Myometrial cell (primary cell): Measurements from ENCODE around the gene TRIOBP. TPM values are rescaled to one million over a fixed set of nuclear protein-coding genes. Genes with fewer than 3 reads are reported as not detected.

Source experiments
- total RNA-seq: library from RNA; depleted of rRNA; stranded (reverse); fragments of >200 nt; gene quantifications from 2 replicates; pipeline ENCODE4 v1.2.3, GENCODE V29; 2015

Gene TRIOBP
- 215 and 222 TPM in 2 replicates for total RNA-seq

GRCh38 chr22:37696657-37697537 lies at the start of gene TRIOBP:
Gene TRIOBP, plus strand, starts transcription at chr22:37697048. Its CDS starts 4,318 bp downstream, at chr22:37701366.

DNA sequence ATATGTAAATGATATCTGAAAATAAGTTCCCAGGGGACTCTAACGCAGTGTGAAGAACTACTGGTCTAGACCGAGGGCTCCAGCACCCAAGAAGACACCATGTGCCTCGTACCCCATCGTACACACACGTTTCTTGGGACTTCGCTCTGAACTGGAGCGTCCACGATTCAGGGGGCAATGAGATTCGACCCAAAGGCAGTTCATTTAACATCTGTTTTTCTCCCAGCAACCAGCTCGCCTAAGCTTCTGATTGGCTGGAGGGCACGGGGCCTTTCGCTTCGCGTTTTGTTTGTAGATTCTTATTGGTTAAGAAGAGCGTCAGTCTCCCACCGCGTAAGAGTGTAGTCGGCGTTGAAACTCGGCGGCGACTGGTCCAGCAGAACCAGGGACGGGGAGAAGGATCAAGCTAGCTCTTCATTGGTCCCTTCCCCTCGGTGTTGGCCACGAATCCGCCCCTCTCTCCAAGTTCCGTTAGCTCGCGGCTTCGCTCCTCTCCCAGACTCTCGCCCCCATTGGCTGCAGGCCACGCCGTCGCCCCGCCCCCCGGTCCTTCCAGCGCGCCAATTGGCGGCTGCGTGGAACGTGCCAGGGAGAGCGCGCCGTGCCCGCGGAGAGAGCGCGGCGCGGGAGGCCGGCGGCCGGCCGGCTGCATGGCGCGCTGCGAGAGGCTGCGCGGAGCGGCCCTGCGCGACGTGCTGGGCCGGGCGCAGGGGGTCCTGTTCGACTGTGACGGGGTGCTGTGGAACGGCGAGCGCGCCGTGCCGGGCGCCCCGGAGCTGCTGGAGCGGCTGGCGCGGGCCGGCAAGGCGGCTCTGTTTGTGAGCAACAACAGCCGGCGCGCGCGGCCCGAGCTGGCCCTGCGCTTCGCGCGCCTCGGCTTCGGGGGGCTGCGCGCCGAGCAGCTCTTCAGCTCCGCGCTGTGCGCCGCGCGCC lies 38.4 kb upstream of the TRIOBP start, which contains the start of gene PDXP:
Gene PDXP (plus strand): TSS at position 591 of the 933 bp plus-strand sequence. CDS start 60 bp downstream, at position 651.

GRCh38 chr22:37674951-37675929 lies 21.6 kb upstream of the TRIOBP start, which contains the start of gene LGALS1:
Gene LGALS1, plus strand, starts transcription at chr22:37675636. Its CDS starts 67 bp downstream, at chr22:37675703.

DNA sequence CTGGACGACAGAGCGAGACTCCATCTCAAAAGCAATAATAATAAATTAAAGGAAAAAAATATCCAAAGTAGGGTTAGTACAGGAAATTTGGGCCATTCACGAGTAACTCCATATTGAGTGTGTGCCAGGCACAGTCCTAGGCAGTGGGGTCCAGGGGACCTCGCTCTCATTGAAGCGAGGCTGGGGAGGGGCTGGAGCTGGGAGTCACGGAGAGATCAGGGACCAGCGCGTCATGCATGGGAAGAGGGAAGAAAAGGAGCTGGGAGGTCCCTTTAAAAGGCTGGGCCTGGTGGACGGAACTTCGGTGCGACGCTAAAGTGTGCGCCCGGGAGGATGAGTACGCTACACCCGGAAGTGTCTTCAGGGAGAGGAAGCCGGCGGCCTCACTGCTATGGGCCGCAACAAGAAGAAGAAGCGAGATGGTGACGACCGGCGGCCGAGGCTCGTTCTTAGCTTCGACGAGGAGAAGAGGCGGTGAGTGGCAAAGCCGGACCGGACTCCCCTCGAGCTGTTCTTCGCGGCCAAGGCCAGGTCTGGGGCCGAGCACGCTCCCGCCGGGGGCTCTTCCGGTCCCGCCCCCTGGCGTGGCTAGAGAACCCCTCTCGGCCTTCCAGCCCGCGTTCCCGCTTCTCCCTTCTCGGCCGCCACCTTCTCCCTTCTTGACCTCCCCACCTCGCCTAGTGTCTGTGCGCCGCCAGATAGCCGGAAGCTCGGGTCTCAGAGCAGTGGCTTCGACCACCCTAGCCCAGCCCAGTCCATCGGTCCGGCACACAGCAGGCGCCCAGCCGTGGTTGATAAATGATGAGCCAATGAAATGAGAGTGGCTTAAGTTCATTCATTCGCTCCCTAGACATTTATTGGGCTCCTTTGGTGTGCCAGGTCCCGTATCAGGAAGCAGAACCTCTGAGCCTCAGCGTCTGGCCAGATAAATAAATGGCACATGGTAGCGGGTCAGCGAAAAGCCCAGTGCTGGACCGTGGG lies 10.6 kb upstream of the TRIOBP start, which contains the start of gene NOL12:
Gene NOL12 (plus strand): TSS at position 342 of the 981 bp plus-strand sequence. CDS start 50 bp downstream, at position 392.

GRCh38 chr22:37807410-37808293 lies 110.8 kb downstream of the TRIOBP start, which contains the start of gene GCAT:
Gene GCAT, plus strand, starts transcription at chr22:37807934. Its CDS starts 34 bp downstream, at chr22:37807968.

GRCh38 chr22:37823134-37823985 lies 126.5 kb downstream of the TRIOBP start, which contains the start of gene GALR3:
Gene GALR3, plus strand, starts transcription at chr22:37823382. Its CDS starts 25 bp downstream, at chr22:37823407.

Other genes starting within 250 kb of the TRIOBP start
- gene MFNG, start 210.7 kb upstream of the TRIOBP start, total RNA-seq: not detected in 2 replicates
- 8.7 and 12.1 TPM in 2 replicates for gene CARD10, start 177.6 kb upstream of the TRIOBP start, total RNA-seq
- gene CDC42EP1, start 136.6 kb upstream of the TRIOBP start, total RNA-seq: 58.0 and 69.5 TPM in 2 replicates
- not detected in 2 replicates for gene LGALS2, start 117.0 kb upstream of the TRIOBP start, total RNA-seq
- gene GGA1, start 88.2 kb upstream of the TRIOBP start, total RNA-seq: 39.5 and 49.3 TPM in 2 replicates
- 41.8 and 49.6 TPM in 2 replicates for gene SH3BP1, start 57.4 kb upstream of the TRIOBP start, total RNA-seq
- gene PDXP, start 38.3 kb upstream of the TRIOBP start, total RNA-seq: 9.5 and 11.7 TPM in 2 replicates
- 10,618 and 15,072 TPM in 2 replicates for gene LGALS1, start 21.4 kb upstream of the TRIOBP start, total RNA-seq
- 15.9 and 50.2 TPM in 2 replicates for gene NOL12, start 10.7 kb upstream of the TRIOBP start, total RNA-seq
- gene GCAT, start 110.9 kb downstream of the TRIOBP start, total RNA-seq: 38.8 and 43.0 TPM in 2 replicates
- not detected in 2 replicates for gene GALR3, start 126.3 kb downstream of the TRIOBP start, total RNA-seq
- 41.8 and 44.3 TPM in 2 replicates for gene ANKRD54, start 147.3 kb downstream of the TRIOBP start, total RNA-seq
- 369 and 415 TPM in 2 replicates for gene EIF3L, start 152.4 kb downstream of the TRIOBP start, total RNA-seq
- 22.8 and 31.4 TPM in 2 replicates for gene MICALL1, start 209.2 kb downstream of the TRIOBP start, total RNA-seq